K562 (cell line): Measurements from ENCODE around the gene SYCN. TPM values are rescaled to one million over a fixed set of nuclear protein-coding genes. Genes with fewer than 3 reads are reported as not detected.

Source experiments
- BCOR ChIP-seq: fragments of 450-650 bp; IDR thresholded peaks from 2 replicates; pipeline ENCODE4 v1.6.1; 2016
- HDAC8 ChIP-seq: fragments of 450-650 bp; IDR thresholded peaks from 2 replicates; pipeline ENCODE4 v1.6.1; 2016; ENCODE audit warnings: mild to moderate bottlenecking, missing genetic modification characterization, moderate library complexity, missing compliant biosample characterization
- MAX ChIP-seq: sonication (generic); formaldehyde crosslinking; IDR thresholded peaks from 2 replicates; pipeline ENCODE4 v1.9.0; 2022; ENCODE audit warnings: mild to moderate bottlenecking, missing genetic modification reagents
- POU5F1 ChIP-seq: fragments of 150-350 bp; IDR thresholded peaks from 2 replicates; pipeline ENCODE4 v1.6.1; 2014; ENCODE audit warnings: borderline replicate concordance, low read length, low read depth, mild to moderate bottlenecking; ENCODE audit not compliant: partially characterized antibody
- SAFB2 ChIP-seq: fragments of 200-400 bp; formaldehyde crosslinking; IDR thresholded peaks from 2 replicates; pipeline ENCODE4 v1.6.1; 2018; ENCODE audit warnings: borderline replicate concordance, low read length, low read depth, moderate library complexity; ENCODE audit not compliant: severe bottlenecking
- ZEB2 ChIP-seq: fragments of 450-650 bp; IDR thresholded peaks from 2 replicates; pipeline ENCODE4 v1.6.1; 2016
- ZNF24 ChIP-seq: fragments of 450-650 bp; IDR thresholded peaks from 2 replicates; pipeline ENCODE4 v1.6.1; 2016
- polyA plus RNA-seq, 8 experiments: library from polyadenylated mRNA; depleted of rRNA in 4 of 8; stranded (reverse) in 5 of 8; unstranded in 3 of 8; fragments of >200 nt; fragmentation: Nextera tagmentation in 2 of 8; fragmentation: Illumina TruSeq in 1 of 8; extraction: Ambion mirVana in 2 of 8; extraction: Trizol in 1 of 8; gene quantifications; 2 replicates each; pipeline versions ENCODE4 v1.2.1 to v1.2.3, GENCODE V29; 2011 to 2014; ENCODE audit warnings: inconsistent platforms in 1 of 8, missing spikeins in 1 of 8
- total RNA-seq, 7 experiments: library from RNA; depleted of rRNA in 6 of 7; stranded (reverse); fragments of >200 nt in 6 of 7; fragmentation: Illumina TruSeq in 2 of 7; extraction: Trizol in 2 of 7; gene quantifications; 2 replicates each; pipeline versions ENCODE4 v1.2.1 to v1.2.3, GENCODE V29; 2011 to 2021; ENCODE audit warnings: low replicate concordance in 1 of 7
- TF ChIP-seq, protein P1 (sequence below), 2 experiments: fragments of 450-650 bp; IDR thresholded peaks; 2 replicates each; pipeline ENCODE4 v1.6.1; 2016; ENCODE audit warnings: mild to moderate bottlenecking in 2 of 2, borderline replicate concordance in 1 of 2, low read depth in 1 of 2, moderate library complexity in 1 of 2
- TF ChIP-seq, protein P2 (sequence below), 2 experiments: fragments of 450-650 bp in 1 of 2; sonication (generic) in 1 of 2; formaldehyde crosslinking in 1 of 2; IDR thresholded peaks; 2 replicates each; pipeline versions ENCODE4 v1.7.1 to v1.9.0; 2016 to 2022; ENCODE audit warnings: inconsistent platforms in 1 of 2, mild to moderate bottlenecking in 1 of 2, missing genetic modification reagents in 1 of 2
- TF ChIP-seq, protein P3 (sequence below): fragments of 250-450 bp; sonication (Bioruptor Pico); IDR thresholded peaks from 2 replicates; pipeline ENCODE4 v1.8.0; 2021; ENCODE audit warnings: moderate library complexity, mild to moderate bottlenecking, inconsistent platforms

Gene SYCN
- total and polyA plus RNA-seq, 9 of the 15 experiments (the other 6 are each of a cell fraction or from before 2014, with no cell fraction given), result not detected

DNA sequence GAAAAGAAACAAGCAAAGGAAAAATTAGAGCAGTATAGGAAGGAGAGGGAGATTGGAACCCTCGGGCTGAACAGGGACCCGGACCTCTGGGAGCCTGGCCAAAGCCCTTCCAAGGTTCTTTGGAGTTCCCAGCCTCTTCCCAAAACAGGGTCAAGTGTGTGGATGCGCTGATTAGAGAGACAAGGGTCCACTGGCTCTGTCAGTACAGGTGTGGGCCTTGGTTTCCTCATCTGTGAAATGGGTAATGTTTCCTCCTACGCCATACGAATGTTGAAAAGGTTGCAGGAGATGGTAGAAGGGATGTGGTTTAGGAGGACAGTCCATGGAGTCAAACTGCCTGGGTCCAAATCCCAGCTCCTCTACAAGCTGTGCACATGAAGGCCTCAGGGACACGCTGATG, 2.1 kb upstream of the SYCN start (continued):
- TF ChIP-seq, protein P1, sequence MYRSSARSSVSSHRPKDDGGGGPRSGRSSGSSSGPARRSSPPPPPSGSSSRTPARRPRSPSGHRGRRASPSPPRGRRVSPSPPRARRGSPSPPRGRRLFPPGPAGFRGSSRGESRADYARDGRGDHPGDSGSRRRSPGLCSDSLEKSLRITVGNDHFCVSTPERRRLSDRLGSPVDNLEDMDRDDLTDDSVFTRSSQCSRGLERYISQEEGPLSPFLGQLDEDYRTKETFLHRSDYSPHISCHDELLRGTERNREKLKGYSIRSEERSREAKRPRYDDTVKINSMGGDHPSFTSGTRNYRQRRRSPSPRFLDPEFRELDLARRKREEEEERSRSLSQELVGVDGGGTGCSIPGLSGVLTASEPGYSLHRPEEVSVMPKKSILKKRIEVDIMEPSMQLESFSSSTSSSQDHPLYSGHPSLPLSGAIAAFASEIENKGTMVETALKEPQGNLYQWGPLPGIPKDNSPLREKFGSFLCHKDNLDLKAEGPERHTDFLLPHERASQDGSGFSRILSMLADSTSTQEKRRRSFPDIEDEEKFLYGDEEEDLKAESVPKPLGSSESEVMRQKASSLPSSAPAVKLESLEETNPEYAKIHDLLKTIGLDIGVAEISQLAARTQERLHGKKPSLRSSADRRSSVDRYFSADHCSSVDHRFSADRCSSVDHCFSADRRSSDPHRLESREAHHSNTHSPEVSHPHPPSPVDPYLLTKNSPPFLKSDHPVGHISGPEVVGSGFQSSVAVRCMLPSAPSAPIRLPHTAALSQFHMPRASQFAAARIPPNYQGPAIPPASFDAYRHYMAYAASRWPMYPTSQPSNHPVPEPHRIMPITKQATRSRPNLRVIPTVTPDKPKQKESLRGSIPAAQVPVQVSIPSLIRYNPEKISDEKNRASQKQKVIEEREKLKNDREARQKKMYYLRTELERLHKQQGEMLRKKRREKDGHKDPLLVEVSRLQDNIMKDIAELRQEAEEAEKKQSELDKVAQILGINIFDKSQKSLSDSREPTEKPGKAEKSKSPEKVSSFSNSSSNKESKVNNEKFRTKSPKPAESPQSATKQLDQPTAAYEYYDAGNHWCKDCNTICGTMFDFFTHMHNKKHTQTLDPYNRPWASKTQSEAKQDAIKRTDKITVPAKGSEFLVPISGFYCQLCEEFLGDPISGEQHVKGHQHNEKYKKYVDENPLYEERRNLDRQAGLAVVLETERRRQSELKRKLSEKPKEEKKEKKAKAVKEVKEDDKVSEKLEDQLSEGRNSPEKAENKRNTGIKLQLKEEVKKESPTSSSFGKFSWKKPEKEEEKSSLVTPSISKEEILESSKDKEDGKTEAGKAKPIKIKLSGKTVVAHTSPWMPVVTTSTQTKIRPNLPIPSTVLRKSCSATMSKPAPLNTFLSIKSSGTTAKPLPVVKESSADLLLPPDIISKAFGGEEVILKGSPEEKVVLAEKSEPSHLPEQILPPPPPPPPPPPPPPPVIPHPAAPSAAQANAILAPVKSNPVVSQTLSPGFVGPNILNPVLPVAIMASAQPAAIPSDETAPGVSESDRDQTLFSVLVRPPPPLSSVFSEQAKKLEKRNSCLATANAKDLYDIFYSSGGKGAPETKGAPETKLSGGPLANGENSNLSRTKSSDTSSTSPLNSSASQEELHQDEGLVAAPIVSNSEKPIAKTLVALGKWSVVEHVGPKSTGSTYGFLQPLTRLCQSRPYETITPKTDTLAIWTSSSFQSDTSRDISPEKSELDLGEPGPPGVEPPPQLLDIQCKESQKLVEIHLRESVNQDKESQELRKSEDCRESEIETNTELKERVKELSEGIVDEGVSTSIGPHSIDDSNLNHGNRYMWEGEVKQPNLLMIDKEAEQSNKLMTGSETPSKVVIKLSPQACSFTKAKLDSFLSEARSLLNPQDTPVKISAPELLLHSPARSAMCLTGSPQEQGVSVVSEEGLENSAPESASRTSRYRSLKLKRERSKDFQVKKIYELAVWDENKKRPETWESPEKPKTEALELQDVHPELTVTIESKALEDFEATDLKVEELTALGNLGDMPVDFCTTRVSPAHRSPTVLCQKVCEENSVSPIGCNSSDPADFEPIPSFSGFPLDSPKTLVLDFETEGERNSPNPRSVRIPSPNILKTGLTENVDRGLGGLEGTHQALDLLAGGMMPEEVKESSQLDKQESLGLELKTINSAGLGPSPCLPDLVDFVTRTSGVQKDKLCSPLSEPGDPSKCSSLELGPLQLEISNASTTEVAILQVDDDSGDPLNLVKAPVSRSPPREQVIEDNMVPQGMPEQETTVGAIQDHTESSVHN (IDR thresholded peaks at IDR 0.05; ENCODE audit: borderline replicate concordance in 1 of 2, low read depth in 1 of 2), result no peak
- TF ChIP-seq HDAC8 (tag), result no peak
- no peak for TF ChIP-seq ZEB2
- TF ChIP-seq, protein P2, sequence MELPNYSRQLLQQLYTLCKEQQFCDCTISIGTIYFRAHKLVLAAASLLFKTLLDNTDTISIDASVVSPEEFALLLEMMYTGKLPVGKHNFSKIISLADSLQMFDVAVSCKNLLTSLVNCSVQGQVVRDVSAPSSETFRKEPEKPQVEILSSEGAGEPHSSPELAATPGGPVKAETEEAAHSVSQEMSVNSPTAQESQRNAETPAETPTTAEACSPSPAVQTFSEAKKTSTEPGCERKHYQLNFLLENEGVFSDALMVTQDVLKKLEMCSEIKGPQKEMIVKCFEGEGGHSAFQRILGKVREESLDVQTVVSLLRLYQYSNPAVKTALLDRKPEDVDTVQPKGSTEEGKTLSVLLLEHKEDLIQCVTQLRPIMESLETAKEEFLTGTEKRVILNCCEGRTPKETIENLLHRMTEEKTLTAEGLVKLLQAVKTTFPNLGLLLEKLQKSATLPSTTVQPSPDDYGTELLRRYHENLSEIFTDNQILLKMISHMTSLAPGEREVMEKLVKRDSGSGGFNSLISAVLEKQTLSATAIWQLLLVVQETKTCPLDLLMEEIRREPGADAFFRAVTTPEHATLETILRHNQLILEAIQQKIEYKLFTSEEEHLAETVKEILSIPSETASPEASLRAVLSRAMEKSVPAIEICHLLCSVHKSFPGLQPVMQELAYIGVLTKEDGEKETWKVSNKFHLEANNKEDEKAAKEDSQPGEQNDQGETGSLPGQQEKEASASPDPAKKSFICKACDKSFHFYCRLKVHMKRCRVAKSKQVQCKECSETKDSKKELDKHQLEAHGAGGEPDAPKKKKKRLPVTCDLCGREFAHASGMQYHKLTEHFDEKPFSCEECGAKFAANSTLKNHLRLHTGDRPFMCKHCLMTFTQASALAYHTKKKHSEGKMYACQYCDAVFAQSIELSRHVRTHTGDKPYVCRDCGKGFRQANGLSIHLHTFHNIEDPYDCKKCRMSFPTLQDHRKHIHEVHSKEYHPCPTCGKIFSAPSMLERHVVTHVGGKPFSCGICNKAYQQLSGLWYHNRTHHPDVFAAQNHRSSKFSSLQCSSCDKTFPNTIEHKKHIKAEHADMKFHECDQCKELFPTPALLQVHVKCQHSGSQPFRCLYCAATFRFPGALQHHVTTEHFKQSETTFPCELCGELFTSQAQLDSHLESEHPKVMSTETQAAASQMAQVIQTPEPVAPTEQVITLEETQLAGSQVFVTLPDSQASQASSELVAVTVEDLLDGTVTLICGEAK (IDR thresholded peaks at IDR 0.05), result no peak
- TF ChIP-seq, protein P2 (CRISPR knock-in tag; IDR thresholded peaks at IDR 0.05), result no peak
- TF ChIP-seq POU5F1, result no peak
- peak; percentile 62 for TF ChIP-seq BCOR
- TF ChIP-seq, protein P3, sequence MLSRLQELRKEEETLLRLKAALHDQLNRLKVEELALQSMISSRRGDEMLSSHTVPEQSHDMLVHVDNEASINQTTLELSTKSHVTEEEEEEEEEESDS (CRISPR knock-in tag), result no peak
- TF ChIP-seq ZNF24, result no peak
- TF ChIP-seq MAX (CRISPR knock-in tag), result no peak
- TF ChIP-seq SAFB2, result no peak
